Left ventricle myocardium superior (tissue), 1 donor: ENCODE data around the gene MINDY3. TPM values are rescaled to one million over a fixed set of nuclear protein-coding genes. Genes with fewer than 3 reads are reported as not detected.

Experiments
- ATAC-seq: fragments of 200-7000 bp; cut with Tn5 transposase; one replicate; pipeline ENCODE4 v1.9.1; 2020; ENCODE audit warnings: mild to moderate bottlenecking, moderate library complexity
- DNase-seq: peaks from one replicate; pipeline ENCODE4 v3.0.0-alpha.2; 2020
- intact Hi-C: fragments of 100-400 bp; cut with micrococcal nuclease; formaldehyde crosslinking; loops from one replicate; pipeline ENCODE4 v1.11.0; 2022
- total RNA-seq: library from RNA; stranded (reverse); fragmentation: NEBNext Ultra II Directional; extraction: Animal tissue kit (Norgen Biotek cat#: 25700); gene quantifications from one replicate; pipeline ENCODE4 v1.2.1, GENCODE V29; 2021
- donor health status: DM: no; HTN: yes; CAD: no; lungs with severe emphysema.

MINDY3 gene
- total RNA-seq, 1 donor from 2014 or later, result 18.5 TPM

- DNase-seq (no peak), ATAC-seq (no peak)
- intact Hi-C loops, result no loop called here
Measured at GRCh38 chr10:15815242-15815885, 44.9 kb downstream of the MINDY3 start.

GRCh38 chr10:15814565-15814964 is 45.7 kb downstream of the MINDY3 start:
- no peak for DNase-seq
- ATAC-seq, result no peak
- intact Hi-C loops, result no loop called here

GRCh38 chr10:15813415-15813814 is 46.9 kb downstream of the MINDY3 start:
- DNase-seq (no peak), ATAC-seq (peak; percentile 23)
- intact Hi-C loops, result no loop called here

- ATAC-seq, result no peak
- intact Hi-C loops, result no loop called here
- no peak for DNase-seq
Measured at GRCh38 chr10:15809450-15809849, 50.9 kb downstream of the MINDY3 start.

GRCh38 chr10:15808204-15808797 is 52.0 kb downstream of the MINDY3 start:
- no peak for DNase-seq
- ATAC-seq, result no peak
- intact Hi-C loops, result no loop called here

GRCh38 chr10:15805395-15806058 is 54.8 kb downstream of the MINDY3 start:
- intact Hi-C loops, result no loop called here
- no peak for ATAC-seq
- DNase-seq, result no peak

GRCh38 chr10:15804109-15804508 is 56.2 kb downstream of the MINDY3 start:
- intact Hi-C loops, result no loop called here
- ATAC-seq (no peak), DNase-seq (no peak)

- ATAC-seq (no peak), DNase-seq (no peak)
- intact Hi-C loops, result no loop called here
Measured at GRCh38 chr10:15802375-15802949, 57.8 kb downstream of the MINDY3 start.

GRCh38 chr10:15801641-15802040 is 58.7 kb downstream of the MINDY3 start:
- intact Hi-C loops, result no loop called here
- ATAC-seq, result no peak
- no peak for DNase-seq

GRCh38 chr10:15801147-15801546 is 59.2 kb downstream of the MINDY3 start:
- intact Hi-C loops, result no loop called here
- DNase-seq (no peak), ATAC-seq (no peak)

- intact Hi-C loops, result no loop called here
- ATAC-seq (no peak), DNase-seq (no peak)
Measured at GRCh38 chr10:15797346-15797745, 63.0 kb downstream of the MINDY3 start.

- ATAC-seq (no peak), DNase-seq (no peak)
- intact Hi-C loops, result no loop called here
Measured at GRCh38 chr10:15796762-15797161, 63.5 kb downstream of the MINDY3 start.

- no peak for DNase-seq
- intact Hi-C loops, result no loop called here
- no peak for ATAC-seq
Measured at GRCh38 chr10:15796098-15796759, 64.1 kb downstream of the MINDY3 start.

GRCh38 chr10:15795036-15795792 is 65.1 kb downstream of the MINDY3 start:
- no peak for ATAC-seq
- intact Hi-C loops, result no loop called here
- DNase-seq, result no peak

GRCh38 chr10:15794569-15794968 is 65.7 kb downstream of the MINDY3 start:
- intact Hi-C loops, result no loop called here
- no peak for ATAC-seq
- no peak for DNase-seq

GRCh38 chr10:15793664-15794063 is 66.6 kb downstream of the MINDY3 start:
- DNase-seq (no peak), ATAC-seq (no peak)
- intact Hi-C loops, result no loop called here

GRCh38 chr10:15792777-15793176 is 67.5 kb downstream of the MINDY3 start:
- intact Hi-C loops, result no loop called here
- ATAC-seq (no peak), DNase-seq (no peak)

- DNase-seq, result peak; percentile 23
- peak; percentile 84 for ATAC-seq
- intact Hi-C loops, result no loop called here
Measured at GRCh38 chr10:15791816-15792524, 68.3 kb downstream of the MINDY3 start.
